Ishikawa (cell line): ENCODE measurements around the gene ALDH3B1.
A peak's percentile ranks its signal among the peaks of the same experiment; 100 is the strongest.

Experiments used
- CEBPB ChIP-seq: IDR thresholded peaks from 2 replicates; pipeline ENCODE4 v1.6.1; 2012
- EGR1 ChIP-seq: IDR thresholded peaks from 2 replicates; pipeline ENCODE4 v1.6.1; 2012
- EP300 ChIP-seq: IDR thresholded peaks from 2 replicates; pipeline ENCODE4 v1.6.1; 2012; ENCODE audit warnings: borderline replicate concordance
- FOXM1 ChIP-seq: IDR thresholded peaks from 2 replicates; pipeline ENCODE4 v1.6.1; 2012; ENCODE audit warnings: low read depth, borderline replicate concordance
- MAX ChIP-seq: IDR thresholded peaks from 2 replicates; pipeline ENCODE4 v1.6.1; 2012
- RAD21 ChIP-seq: IDR thresholded peaks from 2 replicates; pipeline ENCODE4 v1.6.1; 2012; ENCODE audit warnings: low read depth
- REST ChIP-seq: IDR thresholded peaks from 2 replicates; pipeline ENCODE4 v1.6.1; 2012; ENCODE audit warnings: low read depth, mild to moderate bottlenecking
- TEAD4 ChIP-seq: IDR thresholded peaks from 2 replicates; pipeline ENCODE4 v1.6.1; 2012
- ZBTB7A ChIP-seq: IDR thresholded peaks from 2 replicates; pipeline ENCODE4 v1.6.1; 2012; ENCODE audit warnings: low read depth

GRCh38 chr11:68003846-68004550, 6.1 kb upstream of the ALDH3B1 start, which contains the start of gene UNC93B1:
- TF ChIP-seq TEAD4 (no peak), FOXM1 (no peak), EP300 (0 out of 2 replicates have a peak, but pooled peaks have one; percentile 29), CEBPB (no peak), ZBTB7A (no peak), REST (no peak), RAD21 (no peak), MAX (peak; percentile 73), EGR1 (0 out of 2 replicates have a peak, but pooled peaks have one; percentile 28)
